GM19193 (cell line): Measurements from ENCODE around the gene NUP214.

ENCODE experiments used
- POLR2A ChIP-seq: IDR thresholded peaks from 4 replicates; pipeline ENCODE4 v1.6.1; 2011; ENCODE audit not compliant: insufficient read depth, insufficient read length; ENCODE audit errors: extremely low read depth

Gene NUP214

GRCh38 chr9:131092030-131092429 is 33.4 kb upstream of the NUP214 start:
- no peak for TF ChIP-seq POLR2A

GRCh38 chr9:131092548-131093440 is 32.6 kb upstream of the NUP214 start:
- TF ChIP-seq POLR2A: no peak

GRCh38 chr9:131094015-131094414 is 31.4 kb upstream of the NUP214 start:
- TF ChIP-seq POLR2A: no peak

- TF ChIP-seq POLR2A: no peak
These were observed 30.8 kb upstream of the NUP214 start for GRCh38 chr9:131094622-131095021.

- TF ChIP-seq POLR2A: no peak
These were observed 29.6 kb upstream of the NUP214 start for GRCh38 chr9:131095666-131096268.

GRCh38 chr9:131096269-131097125 is 28.9 kb upstream of the NUP214 start, which contains the start of gene AIF1L:
Gene AIF1L (plus strand): TSS chr9:131096531. CDS start chr9:131096630, 99 bp downstream.
- no peak for TF ChIP-seq POLR2A

- TF ChIP-seq POLR2A: no peak
These were observed 28.0 kb upstream of the NUP214 start for GRCh38 chr9:131097126-131097947.

GRCh38 chr9:131097948-131098278 is 27.5 kb upstream of the NUP214 start:
- no peak for TF ChIP-seq POLR2A

- TF ChIP-seq POLR2A: no peak
These were observed 26.8 kb upstream of the NUP214 start for GRCh38 chr9:131098391-131099101.

GRCh38 chr9:131099102-131099606 is 26.2 kb upstream of the NUP214 start:
- TF ChIP-seq POLR2A: no peak

- TF ChIP-seq POLR2A: no peak
These were observed 24.9 kb upstream of the NUP214 start for GRCh38 chr9:131100445-131100844.

- no peak for TF ChIP-seq POLR2A
These were observed 24.0 kb upstream of the NUP214 start for GRCh38 chr9:131101207-131101964.

GRCh38 chr9:131103024-131103423 is 22.4 kb upstream of the NUP214 start:
- no peak for TF ChIP-seq POLR2A
